ENCODE results near the gene ELP4.

Gene ELP4

DNA sequence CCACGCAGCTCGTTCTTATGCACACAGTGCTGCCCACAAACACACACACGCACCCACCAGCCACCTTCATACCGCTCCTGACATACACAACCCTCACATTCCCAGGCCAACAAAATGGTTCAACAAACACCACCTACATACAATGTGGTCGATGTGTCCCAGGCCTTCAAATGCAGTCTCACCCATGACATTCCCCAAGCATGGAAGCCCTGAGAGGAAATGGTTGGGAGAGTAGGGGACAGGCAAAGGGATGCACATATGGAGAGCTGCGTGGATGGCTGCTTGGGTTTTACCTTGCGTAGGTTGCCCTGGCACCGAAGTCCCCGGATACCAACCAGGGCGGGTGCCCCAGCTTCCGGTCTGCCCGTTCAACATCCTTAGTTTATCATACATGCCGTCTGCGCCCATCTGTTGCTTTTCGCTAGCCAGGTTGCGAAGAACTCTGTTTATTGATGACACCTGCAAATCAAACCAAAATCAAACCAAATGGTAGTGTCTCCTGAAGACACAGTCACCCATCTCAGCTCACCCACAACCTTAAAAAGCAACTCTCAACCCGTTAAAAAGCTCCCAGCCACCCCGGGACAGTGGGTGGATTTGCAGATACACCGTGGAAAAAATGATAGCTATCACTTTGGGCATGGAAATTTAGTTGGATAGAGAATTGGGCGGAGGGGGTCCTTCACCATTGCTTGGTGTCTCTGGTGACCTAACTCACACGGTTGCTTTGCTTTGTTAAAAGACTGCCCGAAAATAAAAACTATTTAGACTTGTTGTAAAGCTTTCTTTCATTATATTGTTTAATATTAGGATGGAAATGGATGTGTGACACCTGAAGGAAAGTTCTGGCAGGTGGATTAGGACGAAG lies 291.1 kb downstream of the ELP4 start:
- DNase-seq (ENCODE audit: low read depth), result no peak

DNA sequence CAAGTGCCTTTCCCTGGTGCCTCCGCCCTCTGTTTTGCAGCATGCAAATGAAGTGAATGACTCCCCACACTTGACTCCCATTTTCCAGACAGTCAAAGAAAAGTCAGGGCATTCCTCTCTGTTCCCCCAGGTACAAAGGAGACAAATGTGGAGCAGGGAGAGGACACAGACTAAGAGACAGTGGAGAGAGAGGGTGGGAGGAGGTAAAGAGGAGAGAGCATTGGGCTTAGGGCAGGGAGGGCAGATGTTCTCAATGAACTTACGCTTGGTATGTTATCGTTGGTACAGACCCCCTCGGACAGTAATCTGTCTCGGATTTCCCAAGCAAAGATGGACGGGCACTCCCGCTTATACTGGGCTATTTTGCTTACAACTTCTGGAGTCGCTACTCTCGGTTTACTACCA lies 291.7 kb downstream of the ELP4 start:
- no peak for DNase-seq (ENCODE audit: low read depth)

DNA sequence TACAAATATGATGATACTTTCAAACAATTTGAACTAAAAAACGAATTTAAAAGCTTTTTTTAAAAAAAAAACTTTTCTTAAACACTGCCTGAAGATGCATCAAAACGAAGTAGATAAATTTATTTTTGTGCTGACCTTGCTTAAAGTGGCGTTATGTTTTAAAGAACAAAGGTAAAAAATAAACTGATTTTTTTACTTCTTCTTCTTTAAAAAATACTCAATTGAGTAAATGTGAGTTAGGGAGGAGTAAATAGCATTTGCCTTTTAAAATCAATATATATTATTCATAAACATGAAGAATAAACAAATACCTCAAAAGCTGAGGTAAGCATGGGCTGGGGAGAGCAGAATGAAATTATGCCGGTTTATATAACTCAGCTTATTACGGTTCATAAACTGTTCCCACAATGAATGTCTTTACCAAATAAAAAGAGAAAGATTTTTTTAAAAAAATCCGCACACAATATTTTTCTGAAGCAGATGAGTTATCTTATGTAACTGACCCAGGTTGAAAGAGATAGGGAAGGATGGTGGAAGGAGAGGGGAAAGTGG lies 292.5 kb downstream of the ELP4 start:
- DNase-seq (ENCODE audit: low read depth), result no peak

DNA sequence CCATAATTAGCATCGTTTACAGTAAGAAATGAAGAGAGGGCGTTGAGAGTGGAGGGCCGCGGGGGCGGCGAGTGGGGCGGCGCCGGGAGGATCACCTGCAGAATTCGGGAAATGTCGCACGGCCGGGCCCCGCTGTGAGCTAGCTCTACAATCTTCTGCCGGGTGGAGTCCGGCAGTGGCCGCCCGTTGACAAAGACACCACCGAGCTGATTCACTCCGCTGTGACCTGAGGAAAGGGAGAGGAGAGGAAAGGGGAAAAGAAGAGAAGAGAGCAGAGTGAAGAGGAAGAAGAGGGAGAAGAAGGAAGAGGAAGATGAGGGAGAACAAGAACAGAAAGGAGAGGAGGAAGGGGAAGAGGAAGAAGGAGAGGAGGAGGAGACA lies 293.0 kb downstream of the ELP4 start:
- DNase-seq (ENCODE audit: low read depth), result no peak

DNA sequence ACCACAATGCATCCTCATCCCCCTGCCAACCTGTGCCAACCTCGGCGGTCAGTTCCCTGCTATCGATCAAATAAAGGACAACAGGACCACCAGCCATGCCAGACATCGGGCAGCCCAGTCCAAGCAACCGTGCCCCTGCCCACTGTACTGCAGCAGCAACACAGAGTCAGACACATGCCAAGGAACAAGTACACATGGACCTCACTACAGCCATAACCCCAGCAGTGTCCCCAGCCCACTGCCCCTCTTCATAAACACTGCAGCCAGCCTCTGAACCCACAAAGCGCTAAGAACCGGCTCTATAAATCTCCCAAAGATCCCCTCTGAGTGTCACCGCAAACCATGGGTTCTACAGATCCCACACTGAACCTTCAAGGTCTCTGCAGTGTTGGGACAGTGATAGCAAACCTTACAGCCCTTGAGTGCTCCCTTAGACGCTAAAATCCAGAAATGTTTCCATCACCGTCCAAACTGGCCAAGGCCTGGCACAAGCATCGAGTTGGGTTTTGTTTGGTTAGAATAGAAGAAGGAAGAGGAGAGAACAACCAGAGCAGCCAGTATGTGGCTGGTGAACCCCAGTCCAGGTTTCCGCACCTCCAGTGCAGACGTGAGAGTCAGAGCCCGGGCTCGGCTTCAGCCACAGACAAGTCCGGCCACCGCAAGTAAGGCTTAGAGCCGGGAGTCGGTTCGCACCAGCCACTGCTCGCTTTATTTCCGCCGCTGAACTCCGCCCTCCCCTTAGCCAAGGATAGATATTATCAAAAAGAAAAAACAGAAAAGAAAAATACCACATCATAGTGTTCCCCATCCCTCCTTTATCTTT lies 293.6 kb downstream of the ELP4 start:
- DNase-seq (ENCODE audit: low read depth), result no peak

DNA sequence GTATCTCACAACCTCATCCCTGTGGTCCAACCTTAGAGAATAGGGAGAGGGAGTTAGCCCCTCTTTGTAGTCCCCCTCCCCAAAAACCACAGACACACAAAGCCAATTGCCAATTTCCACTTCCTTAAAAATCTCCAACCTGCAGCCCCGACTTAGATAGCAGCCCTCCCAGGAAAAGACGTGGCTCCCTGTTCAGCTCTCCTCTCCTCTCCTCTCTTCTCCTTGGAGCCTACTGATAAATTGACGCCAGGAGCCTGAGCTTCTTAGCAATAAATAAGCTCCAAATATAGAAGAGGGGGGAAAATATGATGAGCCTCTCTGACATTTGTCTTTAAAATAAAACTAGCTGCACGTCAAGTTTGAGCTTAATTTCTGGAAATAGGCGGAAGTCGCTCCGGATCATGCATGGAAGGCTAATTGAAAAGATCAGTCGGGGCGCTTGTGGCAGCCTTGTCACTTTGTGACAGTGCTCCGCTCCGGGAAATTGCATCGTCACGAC lies 294.3 kb downstream of the ELP4 start:
- DNase-seq (ENCODE audit: low read depth), result no peak

DNA sequence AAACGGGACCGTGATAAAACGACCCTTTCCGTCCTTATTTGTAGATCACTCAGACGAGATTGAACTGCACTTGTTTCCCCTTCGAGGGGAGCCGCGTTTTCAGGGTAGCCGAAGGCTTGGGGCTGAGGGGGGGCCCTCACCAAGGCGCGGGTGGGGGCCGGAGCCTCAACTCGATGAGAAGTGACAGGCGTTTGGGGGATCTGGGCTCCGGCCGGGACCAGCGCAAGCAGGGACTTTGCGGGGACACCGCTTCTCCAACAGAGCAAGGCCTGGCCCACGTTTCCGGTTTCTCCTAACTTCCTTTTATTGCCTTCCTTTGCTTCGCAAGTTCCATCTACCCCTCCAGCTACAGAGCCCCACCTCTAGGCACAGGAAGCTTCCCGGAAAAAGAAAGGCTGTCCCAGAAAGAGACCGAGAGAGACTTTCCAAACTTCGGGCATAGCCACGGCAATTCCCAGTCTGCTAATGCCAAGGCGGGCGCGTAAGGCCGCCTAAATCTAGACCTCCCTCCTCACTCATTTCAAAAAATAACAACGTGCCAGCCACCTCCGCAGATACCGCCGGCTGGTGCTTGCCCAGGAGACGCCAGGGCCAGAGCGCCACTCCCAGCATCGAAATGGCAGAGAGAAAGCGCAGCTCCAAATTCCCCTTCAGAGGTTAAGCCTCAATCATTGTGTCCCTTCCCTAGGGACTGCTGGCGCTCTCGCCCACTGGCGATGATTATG lies 294.9 kb downstream of the ELP4 start:
- DNase-seq (ENCODE audit: low read depth), result no peak

DNA sequence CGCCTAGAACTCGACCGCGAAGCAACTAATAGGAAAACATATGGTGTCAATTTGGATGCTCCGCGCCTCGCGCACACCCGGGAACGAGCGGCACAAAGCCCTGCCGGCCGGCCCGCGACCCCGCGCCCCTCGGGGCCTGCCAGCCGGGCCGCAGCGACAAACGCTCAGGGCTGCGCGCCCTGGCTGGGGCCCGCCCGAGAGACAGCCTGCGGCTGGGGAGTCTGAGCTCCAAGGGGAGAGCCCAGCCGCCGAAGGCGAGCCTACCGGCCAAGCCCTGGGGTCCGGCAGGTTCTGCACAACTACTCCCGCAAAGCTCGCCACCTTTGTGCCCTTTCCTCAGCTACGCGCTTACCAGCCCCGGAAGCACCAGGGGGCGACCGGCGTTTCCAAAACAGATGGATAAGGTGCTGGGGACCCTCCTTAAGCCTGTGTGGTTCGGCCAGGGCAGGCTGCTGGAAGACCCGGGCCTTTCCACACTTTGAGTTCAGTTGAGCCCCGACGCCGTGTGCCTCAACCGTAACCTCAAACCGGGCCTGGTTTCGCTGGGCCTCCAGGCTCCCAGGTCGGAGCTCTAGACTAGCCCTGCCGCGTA lies 295.6 kb downstream of the ELP4 start:
- no peak for DNase-seq (ENCODE audit: low read depth)

DNA sequence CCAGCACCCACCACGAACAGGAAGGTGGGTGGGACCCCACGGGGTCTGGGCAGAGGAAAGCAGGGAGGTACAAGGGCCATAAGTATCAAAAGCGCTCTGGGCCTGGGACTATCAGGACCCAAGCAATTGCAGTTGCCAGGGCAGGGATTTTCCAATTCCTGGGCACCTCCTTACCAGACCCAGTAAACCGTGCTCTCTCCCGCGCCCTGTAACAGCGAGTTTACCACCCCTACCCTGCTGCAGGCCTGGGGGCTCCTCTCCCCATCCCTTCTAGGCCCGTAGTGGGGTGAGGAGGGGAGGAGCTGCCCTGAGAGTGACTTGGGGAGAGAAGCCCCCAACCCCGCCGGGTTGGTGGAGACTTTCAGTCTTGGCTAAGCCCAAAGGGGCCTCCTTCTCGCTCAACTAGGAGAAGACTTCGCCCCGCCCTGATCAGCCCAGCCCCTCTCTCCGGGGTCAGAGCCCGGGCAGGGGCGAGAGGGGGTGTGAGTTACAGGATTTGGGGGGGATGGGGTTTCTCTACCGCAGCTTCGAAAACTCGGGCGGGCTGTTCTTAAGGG lies 296.1 kb downstream of the ELP4 start:
- no peak for DNase-seq (ENCODE audit: low read depth)

DNA sequence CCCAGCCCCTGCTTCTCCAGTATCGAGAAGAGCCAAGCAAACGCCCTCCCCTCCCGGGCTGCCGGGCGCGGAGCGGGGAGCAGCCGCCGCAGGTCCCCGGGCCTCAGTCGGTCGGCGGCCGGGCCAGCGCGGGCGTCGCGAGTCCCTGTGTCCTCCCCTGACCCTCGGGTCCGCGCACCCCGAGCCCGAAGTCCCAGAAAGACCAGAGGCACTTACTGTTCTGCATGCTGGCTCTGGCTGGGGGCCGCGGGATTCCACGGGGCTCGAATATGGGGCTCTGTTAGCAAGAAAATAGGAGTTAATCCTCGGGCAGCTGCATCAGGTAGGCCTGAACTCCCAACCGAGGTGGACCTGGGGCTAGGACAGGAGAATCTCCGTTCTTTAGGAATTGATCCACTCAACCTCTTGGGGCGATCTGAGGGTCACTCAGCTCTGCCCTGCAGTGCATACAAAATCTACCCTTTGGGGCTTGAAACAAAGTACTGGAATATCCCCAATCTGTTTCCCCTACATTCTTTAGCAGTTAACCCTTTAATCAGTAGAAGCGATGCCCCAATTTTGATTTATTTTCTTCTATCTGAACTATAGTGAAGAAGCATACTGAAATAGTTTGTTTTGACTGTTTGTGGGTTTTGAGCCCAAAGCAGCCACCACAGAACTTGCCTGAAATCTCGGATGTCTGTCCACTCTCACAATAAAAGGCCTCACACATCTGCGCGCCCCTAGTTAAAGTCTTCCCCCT lies 296.8 kb downstream of the ELP4 start:
- no peak for DNase-seq (ENCODE audit: low read depth)

DNA sequence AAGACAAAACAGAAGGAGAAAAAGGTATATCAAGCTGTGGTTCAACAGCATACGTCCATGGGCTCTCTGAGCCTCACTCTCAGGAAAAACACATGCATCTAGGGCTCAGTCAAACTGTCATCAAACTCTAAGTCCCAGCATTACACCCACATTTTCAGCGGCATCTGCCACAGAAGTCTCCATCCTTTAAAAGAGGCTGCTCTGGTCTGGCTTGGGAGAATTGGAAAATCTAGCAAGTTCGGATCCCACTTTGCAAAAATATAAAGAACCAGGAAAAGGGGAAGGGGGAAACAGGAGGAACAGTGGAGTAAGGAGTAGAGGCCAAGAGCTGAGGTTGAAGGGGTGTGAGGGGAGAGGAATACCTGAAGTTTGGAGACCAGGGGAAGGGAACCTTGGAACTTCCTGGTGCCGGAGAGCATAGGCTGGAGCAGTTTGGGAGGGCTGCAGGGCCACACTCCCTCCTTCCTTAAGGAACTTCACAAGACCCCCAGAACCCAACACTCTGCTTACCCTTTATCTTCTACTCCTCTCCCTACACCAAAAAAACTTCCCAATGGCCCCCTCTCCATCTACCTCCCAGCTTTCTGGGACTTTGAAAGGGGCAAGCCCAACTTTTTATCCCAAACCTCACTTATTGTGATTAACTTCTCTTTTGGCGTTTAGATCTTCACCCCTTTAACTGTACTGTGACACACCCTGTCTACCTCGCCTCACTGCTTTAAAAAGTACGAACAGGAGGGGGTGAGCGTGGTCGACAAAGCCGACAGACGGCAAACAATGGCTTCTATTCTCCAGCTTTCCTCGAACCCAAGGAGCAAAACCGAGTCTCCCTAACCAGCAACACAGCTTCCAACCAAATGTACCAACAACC lies 297.6 kb downstream of the ELP4 start:
- no peak for DNase-seq (ENCODE audit: low read depth)

DNA sequence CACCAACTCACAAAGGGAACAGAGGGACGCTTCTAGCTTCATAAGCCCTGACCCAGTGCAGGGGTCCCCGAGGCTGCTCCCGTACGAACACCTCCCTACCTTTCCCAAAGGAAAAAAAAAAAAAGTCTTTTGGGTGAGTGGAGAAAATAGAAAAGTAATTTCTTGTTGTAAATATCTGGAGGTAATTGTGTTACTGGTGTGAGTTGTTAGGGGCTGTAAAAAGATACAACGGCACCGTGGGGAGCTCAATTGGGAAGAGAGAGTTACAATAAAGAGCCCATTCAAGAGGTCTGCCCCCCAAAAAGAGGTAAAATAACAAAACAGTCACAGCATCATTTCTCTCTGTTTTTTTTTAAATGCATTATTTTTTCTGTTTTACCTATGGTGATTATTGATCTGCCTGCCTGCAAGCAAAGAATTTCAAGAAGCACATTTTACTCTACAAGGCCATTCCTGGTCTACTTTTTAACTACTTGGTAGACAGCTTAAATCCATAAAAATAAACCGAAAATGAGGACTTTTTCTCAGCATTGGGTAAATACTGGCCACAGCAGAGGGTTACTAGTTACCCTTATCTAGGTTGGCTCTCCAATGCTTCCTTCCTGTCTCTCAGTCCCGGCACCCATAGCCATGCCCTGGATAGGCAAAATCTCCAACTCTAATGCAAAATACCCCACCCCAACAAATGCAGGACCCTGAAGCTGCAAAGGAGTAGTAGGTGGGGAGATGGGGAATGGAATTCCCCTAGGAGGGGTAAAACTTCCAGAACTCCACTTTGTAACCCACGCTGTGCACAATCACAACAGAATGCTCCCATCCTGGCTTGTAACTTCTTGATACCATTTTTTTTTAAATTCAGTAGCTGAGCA lies 298.5 kb downstream of the ELP4 start:
- no peak for DNase-seq (ENCODE audit: low read depth)

DNA sequence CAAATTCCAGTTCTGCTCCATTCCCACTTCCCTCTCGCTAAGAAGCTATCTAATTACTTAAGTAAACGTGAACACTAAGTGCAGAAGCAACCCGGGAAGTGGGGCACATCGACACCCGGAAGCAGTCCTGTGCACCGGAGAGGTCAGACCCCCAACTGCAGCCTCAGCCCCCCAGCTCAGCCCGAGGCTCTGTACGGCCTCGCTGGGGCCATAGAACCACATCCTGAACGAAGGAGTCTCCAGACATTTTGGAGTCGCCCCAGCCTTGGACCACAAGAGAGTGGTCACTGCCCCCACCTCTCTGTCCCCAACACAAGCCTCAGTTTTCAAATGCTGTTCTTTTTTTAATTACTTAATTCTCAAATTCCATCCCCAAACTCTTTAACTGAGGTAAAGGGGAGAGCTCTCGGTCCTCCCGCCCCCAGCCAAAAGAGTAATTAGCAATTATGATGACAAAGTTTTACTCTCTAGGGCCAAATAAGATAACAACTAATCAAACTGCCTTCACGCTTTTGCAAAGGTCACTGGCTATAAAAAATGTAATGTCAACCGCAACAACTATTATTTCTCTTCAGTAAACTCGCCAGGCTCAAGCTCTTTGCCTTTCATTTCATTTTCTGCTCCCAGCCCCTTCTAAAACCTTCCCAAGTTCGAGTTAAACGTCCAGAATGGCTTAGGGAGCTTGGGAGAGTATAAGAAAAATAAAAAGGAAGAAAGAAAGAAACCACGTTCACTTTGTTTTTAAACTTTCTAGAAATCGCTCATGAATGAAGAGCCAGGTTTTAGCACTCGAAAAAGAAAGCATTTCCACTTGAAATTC lies 299.4 kb downstream of the ELP4 start:
- DNase-seq (ENCODE audit: low read depth), result no peak

DNA sequence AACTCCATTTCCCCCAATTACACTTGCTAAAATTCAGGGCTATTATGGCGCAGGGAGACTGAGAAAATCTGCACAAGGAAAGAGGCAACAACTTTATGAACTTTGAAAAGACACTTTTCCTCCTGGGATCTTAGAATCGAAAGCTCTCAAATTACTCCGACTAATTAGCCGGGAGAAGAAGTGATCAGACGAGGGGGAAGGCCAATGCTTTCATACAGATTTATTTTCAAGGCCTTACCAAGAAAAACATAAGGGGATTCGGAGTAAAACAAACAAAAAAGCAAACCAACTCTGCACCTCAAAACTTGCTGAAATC lies 299.9 kb downstream of the ELP4 start:
- no peak for DNase-seq (ENCODE audit: low read depth)

DNA sequence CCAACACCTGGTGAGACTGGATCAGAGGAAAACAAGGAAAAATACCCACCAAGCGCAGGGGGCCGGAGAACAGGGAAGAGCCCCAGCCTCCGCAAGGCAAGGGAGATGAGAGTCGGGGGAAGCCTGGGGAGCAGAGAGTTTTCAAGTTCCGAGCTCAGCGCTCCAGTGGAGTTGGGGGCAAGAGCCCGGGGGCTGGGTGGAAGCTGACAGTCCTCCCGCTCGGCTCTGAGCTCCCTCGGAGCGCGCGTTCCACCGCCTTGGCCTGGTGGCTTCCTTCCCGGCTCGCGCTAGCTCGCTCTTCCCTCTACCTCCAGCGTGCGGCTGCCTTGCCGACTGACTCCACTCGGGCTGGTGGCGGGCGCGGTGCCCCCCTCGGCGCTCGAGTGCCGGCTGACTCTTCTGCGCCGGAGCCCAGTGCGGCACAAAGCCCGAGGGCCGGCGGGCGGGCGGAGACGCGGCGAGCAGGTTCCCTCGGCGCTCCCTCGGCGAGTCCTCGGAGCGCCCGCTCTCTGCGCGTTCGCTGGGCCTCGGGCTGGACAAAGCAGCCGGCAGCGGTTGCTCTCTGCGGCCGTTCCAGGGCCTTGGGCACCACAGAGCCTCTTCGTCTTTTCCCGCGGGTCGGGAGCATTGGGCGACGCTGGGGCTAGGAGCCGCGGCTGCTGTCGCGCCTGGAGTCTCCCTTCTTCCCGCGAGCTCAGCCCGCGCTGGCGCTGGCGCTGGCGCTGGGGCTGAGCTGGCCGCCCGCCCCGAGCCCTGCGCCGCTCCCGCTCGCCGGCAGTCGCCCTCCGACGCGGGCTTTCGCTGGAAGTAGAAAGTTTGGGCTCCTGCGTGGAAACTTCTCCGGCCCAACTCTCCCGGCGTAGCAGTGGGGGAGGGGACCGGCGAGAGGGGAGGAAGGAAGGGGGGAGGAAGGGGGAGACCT lies 300.6 kb downstream of the ELP4 start:
- no peak for DNase-seq (ENCODE audit: low read depth)

DNA sequence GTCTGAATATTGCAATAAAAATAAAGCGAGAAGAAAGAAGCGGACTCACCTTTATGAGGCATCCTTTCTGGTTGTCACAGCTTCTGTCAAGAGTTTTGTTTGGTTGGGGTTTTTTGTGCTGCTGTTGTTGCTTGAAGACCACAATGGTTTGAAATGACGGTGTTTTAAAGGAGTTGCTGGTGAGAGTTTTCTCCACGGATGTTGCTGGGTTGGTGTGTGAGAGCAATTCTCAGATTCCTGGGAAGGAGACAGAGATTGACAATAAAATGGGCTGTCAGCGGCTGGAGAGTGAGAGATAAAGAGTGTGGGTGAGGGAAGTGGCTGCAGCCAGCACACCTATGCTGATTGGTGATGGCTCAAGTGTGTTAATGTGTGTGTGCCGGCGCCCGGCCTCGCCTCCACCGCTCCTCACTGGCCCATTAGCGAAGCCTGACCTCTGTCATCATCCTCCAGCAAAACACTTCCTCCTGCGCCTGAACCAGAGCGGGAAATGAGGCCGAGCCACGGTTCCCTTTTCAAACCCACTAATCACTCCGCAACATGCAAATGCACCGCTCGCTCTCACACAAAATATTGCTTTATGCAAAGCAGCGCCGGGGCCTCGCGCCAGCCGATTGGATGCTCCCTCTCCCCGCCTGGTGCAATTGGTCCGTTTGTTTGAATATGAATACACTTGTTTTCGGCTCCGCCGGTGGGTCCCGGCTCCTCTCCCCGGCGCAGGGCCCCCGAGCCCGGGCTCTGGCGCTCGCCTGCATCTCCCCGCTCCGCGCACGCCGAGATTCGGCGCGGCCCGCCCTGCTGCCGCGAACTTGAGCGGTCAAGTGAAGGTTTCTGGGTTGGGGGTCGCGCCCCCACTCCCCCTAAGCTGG lies 301.4 kb downstream of the ELP4 start, which contains the start of gene PAX6:
PAX6 (minus strand) TSS at position 544 of the 869 bp plus-strand sequence. CDS start 4,911 bp downstream, outside the sequence.
- no peak for DNase-seq (ENCODE audit: low read depth)

Measured in stimulated activated CD4-positive, alpha-beta T cell treated with anti-CD3 and anti-CD28 coated beads, Interleukin-2, amount 100 ng/mL, for 4 hours (primary cell).